Fibroblast of skin of left quadriceps (primary cell): Measurements from ENCODE around the gene PDE8B.

Experiments
- DNase-seq, 2 experiments: peaks; one replicate each; pipeline ENCODE4 v3.0.0-alpha.2; 2013; ENCODE audit warnings: low read depth in 2 of 2

PDE8B gene

GRCh38 chr5:77409870-77410621, 199.6 kb downstream of the PDE8B start:
- DNase-seq: no peak

DNA sequence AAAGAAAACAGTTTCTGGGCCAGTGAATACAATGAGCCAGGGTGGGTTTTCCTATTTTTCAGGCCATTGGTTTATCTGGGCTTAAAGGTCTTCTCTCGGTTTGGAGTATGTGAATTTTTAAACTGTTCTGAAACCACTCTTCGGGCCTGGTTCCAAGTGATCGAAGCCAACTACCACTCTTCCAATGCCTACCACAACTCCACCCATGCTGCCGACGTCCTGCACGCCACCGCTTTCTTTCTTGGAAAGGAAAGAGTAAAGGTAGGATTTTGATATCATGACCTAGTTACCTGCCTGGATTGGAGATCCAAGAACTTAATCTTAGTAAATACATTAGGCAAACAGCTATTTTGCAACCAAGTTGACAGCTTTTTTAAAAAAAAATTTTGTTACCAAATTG, 202.6 kb downstream of the PDE8B start:
- no peak for DNase-seq

- DNase-seq: no peak
Measured at GRCh38 chr5:77418162-77418561, 207.7 kb downstream of the PDE8B start.

DNA sequence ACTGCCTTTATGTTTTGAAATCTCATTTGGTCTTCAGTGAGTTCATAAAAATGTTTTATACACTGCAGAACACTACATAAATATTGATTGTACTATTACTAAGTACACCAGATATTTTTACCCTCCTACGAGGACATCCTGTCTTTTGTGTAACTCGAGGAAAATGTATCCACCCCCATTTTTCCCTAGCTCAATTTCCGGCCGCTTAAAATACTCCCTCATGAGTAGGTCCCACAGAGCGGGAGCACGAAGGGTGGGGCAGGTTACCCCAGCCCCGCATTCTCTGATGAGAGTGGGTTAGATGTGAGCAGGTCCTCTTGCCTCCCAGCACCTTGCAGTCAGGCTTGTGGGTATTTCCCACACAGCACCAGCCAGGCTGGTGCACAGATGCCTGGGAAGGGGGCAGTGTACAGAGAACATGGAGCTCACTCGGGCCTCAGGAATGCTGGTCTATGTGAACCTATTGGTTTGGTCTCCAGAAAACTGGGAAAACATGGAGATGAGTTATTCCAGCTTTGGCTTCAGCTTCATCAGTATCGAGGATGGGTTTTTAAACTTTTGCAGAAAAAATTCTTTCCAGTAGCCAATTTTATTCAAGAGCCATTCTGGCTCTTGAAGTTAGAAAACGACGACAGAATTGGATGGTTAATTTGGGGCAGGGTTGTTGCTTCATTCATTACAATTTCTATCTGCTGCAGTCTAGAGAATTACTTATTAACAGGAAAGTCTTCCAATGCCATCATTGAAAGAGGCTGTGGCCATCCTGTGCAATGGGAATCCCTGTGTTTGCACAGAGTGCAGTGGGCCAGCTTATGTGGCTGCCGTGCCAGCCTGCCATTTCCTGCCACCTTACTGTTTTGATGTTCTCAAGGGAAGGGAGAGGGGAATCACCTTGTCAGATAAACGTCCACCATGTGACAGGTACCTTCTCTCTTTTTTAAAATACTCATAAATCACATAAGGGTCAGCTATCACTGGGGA, 208.4 kb downstream of the PDE8B start:
- no peak for DNase-seq

- no peak for DNase-seq
Measured at GRCh38 chr5:77419644-77420582, 209.4 kb downstream of the PDE8B start.

GRCh38 chr5:77420940-77421339, 210.5 kb downstream of the PDE8B start:
- no peak for DNase-seq

DNA sequence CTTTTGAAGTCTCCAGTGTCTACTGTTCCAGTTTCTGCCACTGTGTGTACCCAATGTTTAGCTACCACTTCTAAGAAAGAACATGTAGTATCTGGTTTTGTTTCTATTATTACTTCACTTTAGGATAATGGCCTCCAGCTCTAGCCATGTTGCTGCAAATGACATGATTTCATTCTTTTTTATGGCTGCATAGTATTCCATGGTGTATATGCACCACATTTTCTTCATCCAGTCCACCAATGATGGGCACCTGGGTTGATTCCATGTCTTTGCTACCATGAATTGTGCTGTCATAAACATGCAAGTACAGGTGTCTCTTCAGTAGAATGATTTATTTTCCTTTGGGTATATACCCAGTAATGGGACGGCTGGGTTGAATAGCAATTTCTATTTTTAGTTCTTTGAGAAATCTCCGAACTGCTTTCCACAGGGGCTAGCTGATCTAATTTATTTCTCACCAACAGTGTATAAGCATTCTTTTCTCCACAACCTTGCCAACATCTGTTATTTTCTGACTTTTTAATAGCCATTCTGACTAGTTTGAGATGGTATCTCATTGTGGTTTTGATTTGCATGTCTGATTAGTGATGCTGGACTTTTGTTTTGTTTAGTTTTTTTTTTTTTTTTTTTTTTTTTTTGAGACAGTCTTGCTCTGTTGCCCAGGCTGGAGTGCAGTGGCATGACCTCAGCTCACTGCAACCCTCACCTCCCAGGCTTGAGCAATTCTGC, 212.7 kb downstream of the PDE8B start:
- peak; percentile 54 to 55 for DNase-seq

DNA sequence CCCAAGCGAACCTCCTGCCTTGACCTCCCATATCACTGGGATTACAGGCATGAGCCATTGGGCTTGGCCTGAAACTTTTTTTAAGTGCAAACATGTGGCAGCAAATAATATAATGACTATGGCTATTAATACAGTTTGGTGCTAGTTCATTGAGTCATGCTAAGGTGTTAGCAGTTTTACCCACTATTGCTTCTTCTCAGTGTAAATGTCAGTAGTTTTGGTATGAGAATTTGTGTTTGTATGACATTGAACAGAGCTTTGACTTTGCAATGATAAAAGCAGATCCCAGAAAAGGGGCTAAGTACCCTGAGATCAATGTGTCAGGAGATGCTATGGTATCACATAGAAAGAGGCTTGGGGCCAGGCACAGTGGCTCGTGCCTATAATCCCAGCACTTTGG, 214.4 kb downstream of the PDE8B start:
- no peak for DNase-seq

GRCh38 chr5:77425420-77425819, 214.9 kb downstream of the PDE8B start:
- DNase-seq: no peak

- DNase-seq: no peak
Measured at GRCh38 chr5:77425998-77426659, 215.6 kb downstream of the PDE8B start.

- DNase-seq: no peak
Measured at GRCh38 chr5:77426670-77427069, 216.2 kb downstream of the PDE8B start.

DNA sequence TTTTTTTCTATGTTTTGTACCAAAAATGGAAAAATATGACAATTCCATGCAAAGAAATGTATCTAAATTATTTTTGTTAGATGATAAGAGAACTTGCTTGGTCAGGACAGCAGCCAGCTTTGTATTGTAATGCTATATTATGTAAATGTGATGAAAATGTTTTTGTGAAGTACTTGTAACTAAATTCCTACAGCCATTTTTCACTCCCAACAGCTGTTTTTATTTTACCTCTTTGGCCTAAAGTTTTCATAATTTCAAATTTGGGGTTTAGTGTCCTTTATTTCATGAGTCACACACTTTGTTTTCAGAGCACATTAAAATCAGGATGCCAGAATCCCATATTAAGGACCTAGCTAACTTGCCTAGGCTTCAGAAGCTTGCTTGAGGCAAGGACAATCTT, 217.5 kb downstream of the PDE8B start:
- DNase-seq: peak; percentile 39 to 44

DNA sequence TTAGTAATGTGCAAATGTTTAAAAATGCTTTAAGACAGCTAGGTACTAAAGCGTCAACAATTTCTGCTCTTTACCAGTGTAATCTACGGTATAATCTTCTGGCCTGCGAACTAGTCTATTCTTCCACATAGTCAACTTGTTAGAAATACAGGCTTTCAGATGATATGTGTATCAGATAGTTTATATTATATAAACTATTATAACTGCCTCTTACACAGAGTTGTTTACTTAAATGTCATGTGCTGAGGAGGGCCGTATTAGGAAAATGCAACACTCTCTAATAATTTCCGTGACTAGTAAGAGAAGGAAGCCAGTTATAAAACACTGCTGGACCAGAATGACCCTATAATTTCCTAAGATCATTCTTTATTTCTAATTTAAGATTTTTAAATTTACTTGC, 218.0 kb downstream of the PDE8B start:
- DNase-seq: no peak

DNA sequence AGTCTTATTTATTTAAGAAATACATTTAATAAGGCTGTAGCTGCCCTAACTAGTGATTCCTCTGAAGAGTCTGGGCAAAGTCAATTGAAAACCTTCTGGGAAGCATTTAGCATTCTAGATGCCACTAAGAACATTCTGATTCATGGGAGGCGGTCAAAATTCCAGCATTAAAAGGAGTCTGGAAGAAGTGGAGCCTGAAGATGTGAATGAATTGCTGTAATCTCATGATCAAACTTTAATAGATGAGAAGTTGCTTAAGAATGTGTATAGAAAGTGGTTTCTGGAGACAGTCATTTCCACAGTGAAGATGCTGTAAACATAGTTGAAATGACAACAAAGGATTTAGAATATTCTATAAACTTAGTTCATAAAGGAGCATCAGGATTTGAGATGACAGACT, 220.2 kb downstream of the PDE8B start:
- no peak for DNase-seq

DNA sequence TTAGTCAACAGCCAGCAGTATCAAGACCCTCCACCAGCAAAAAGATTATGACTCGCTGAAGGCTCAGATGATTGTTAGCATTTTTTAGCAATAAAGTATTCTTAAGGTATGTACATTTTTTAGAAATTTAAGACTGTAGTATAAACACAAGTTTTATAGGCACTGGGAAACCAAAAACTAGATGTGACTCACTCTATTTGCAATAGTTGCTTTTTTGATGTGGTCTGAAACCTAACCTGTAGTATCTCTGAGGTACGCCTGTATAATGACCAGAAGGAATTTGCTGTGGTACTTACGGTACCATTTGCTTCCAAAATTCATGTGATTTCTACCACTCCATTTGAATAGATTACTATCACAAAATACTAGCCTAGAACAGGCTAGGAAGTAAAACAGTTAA, 220.8 kb downstream of the PDE8B start:
- peak; percentile 40 to 42 for DNase-seq

- DNase-seq: no peak
Measured at GRCh38 chr5:77431719-77432118, 221.2 kb downstream of the PDE8B start.

DNA sequence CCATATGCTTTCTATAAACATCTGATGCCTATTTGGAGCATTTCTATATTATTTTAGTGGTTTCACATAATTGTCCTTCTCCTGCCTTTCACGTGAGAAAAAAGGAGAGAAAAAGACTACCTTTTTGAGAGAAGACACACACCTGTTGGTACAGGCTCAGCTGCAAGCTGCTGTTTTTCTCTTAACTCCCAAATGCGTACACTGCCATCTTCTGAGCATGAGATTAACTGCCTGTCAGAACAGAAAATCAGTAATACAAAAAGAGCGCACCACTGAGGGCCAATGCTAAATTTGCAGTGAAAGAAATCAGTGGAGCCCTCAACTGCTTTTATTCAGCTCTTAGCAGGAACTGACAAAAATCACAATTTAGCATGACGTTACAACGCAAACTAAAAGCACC, 226.7 kb downstream of the PDE8B start:
- DNase-seq: no peak

- no peak for DNase-seq
Measured at GRCh38 chr5:77438071-77438470, 227.6 kb downstream of the PDE8B start.

GRCh38 chr5:77443670-77444069, 233.2 kb downstream of the PDE8B start:
- DNase-seq: no peak

DNA sequence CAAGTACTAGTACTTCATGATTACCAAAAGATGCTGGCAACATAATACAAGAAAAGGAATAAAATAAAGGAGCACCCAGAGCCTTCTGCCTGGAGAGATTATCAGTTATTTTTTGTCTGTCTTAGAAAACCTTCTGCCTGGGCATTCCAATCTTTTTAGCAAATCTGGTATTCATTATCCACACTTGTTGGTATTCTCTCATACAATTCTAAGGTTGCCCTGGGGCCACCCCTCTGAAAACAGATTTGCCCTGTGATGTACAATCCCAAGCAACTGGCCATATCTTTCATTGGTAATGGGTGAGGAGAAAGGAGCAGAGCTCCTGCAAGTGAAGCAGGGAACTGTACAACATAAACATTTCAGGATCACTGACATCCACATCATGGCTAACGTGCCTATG, 233.9 kb downstream of the PDE8B start:
- DNase-seq: no peak

GRCh38 chr5:77448831-77449230, 238.4 kb downstream of the PDE8B start:
- no peak for DNase-seq
